K562 (cell line): Measurements from ENCODE around the gene LRMDA. TPM values are rescaled to one million over a fixed set of nuclear protein-coding genes. Genes with fewer than 3 reads are reported as not detected.

Experiments used
- ATAC-seq: fragments of 200-7000 bp; cut with Tn5 transposase; 3 replicates; pipeline ENCODE4 v1.9.1; 2020; ENCODE audit warnings: moderate library complexity
- BruUV-seq: library from RNA; stranded (reverse); fragments of 400-500 nt; replicated peaks from 2 replicates; lab custom pipeline; 2021; lab: Mats Ljungman, UMichigan
- CTCF ChIA-PET: fragments of 300-600 bp; formaldehyde crosslinking; extraction: SDS; loops from one replicate; lab custom pipeline; 2021; ENCODE audit warnings: low intra/inter-chr PET ratio; lab: Yijun Ruan, JAX
- POLR2A ChIA-PET: fragments of 300-600, 350-650 bp; sonication (Branson Sonifier 250); formaldehyde crosslinking; extraction: SDS; loops from one replicate; lab custom pipeline; 2021; ENCODE audit warnings: antibody characterized with exemption, inconsistent platforms; lab: Yijun Ruan, JAX
- DNase-seq, 4 experiments: peaks; one replicate each; pipeline versions ENCODE4 v3.0.0 to v3.0.0-alpha.2; 2011 to 2018; ENCODE audit warnings: low spot score in 3 of 4, mixed read lengths in 3 of 4; ENCODE audit errors: extremely low read depth in 1 of 4
- FAIRE-seq: peaks from 2 replicates; lab custom pipeline; 2011; peaks lifted over from hg19 to GRCh38; lab: Jason Lieb, UNC
- H2AFZ ChIP-seq: 2 replicates; pipeline ENCODE4 v1.6.0; 2011; ENCODE audit warnings: low read depth, low read length, control low read depth, inconsistent platforms
- H3K27ac ChIP-seq: fragments of 200-600 bp; 3 replicates; pipeline ENCODE4 v1.8.0; 2011; ENCODE audit warnings: low read depth, mild to moderate bottlenecking, control low read depth, inconsistent platforms, low read length, moderate library complexity, mixed read lengths; ENCODE audit errors: extremely low read depth
- H3K27me3 ChIP-seq, 2 experiments: fragments of 300-600 bp in 1 of 2; 2 replicates in 1 of 2; 3 replicates in 1 of 2; pipeline versions ENCODE4 v1.6.0 to v1.8.0; 2011; ENCODE audit warnings: inconsistent platforms in 2 of 2, low read length in 2 of 2, mild to moderate bottlenecking in 1 of 2, mixed read lengths in 1 of 2, moderate library complexity in 1 of 2; ENCODE audit not compliant: control insufficient read depth in 2 of 2, insufficient read depth in 2 of 2
- H3K36me3 ChIP-seq: fragments of 300-600 bp; 3 replicates; pipeline ENCODE4 v1.8.0; 2011; ENCODE audit warnings: mild to moderate bottlenecking, low read length, inconsistent platforms; ENCODE audit not compliant: control insufficient read depth, insufficient read depth
- H3K4me1 ChIP-seq, 2 experiments: fragments of 200-600 bp in 1 of 2; replicated peaks in 1 of 2; 2 replicates in 1 of 2; 3 replicates in 1 of 2; pipeline versions ENCODE4 v1.5.1 to v1.8.0; 2011; ENCODE audit warnings: inconsistent platforms in 2 of 2, low read length in 2 of 2, mild to moderate bottlenecking in 1 of 2, mixed read lengths in 1 of 2, moderate library complexity in 1 of 2; ENCODE audit not compliant: control insufficient read depth in 2 of 2, insufficient read depth in 2 of 2
- H3K4me2 ChIP-seq: 2 replicates; pipeline ENCODE4 v1.6.1; 2011; ENCODE audit warnings: low read length, control low read depth, inconsistent platforms, mixed read lengths; ENCODE audit not compliant: insufficient read depth
- H3K4me3 ChIP-seq: fragments of 200-600 bp; sonication (generic), shearing (Covaris generic); 2 replicates; pipeline ENCODE4 v1.5.1; 2016; ENCODE audit warnings: control low read depth, inconsistent platforms
- H3K79me2 ChIP-seq: fragments of 200-600 bp; 3 replicates; pipeline ENCODE4 v1.8.0; 2011; ENCODE audit warnings: low read length, inconsistent platforms; ENCODE audit not compliant: control insufficient read depth, insufficient read depth
- H3K9ac ChIP-seq, 2 experiments: 2 replicates each; pipeline versions ENCODE4 v1.6.0 to v1.6.1; 2011; ENCODE audit warnings: low read depth in 2 of 2, low read length in 2 of 2, control low read depth in 1 of 2, inconsistent platforms in 1 of 2, mild to moderate bottlenecking in 1 of 2, mixed read lengths in 1 of 2; ENCODE audit not compliant: insufficient read depth in 1 of 2
- H3K9me1 ChIP-seq: one replicate; pipeline ENCODE4 v1.6.0; 2011; ENCODE audit warnings: inconsistent platforms, mild to moderate bottlenecking, low read length, moderate library complexity; ENCODE audit not compliant: control insufficient read depth, insufficient read depth
- H3K9me3 ChIP-seq: replicated peaks from 2 replicates; pipeline ENCODE4 v1.5.1; 2011; ENCODE audit warnings: low read depth, low read length, inconsistent platforms; ENCODE audit not compliant: control insufficient read depth, insufficient read depth
- H4K20me1 ChIP-seq: replicated peaks from 2 replicates; pipeline ENCODE4 v1.6.1; 2011; ENCODE audit warnings: low read length, inconsistent platforms, mixed read lengths; ENCODE audit not compliant: control insufficient read depth, insufficient read depth
- CTCFL ChIP-seq: IDR thresholded peaks from 2 replicates; pipeline ENCODE4 v1.6.1; 2011; ENCODE audit warnings: borderline replicate concordance, low read depth, mild to moderate bottlenecking, moderate library complexity, low read length; ENCODE audit not compliant: insufficient read depth, poor library complexity, severe bottlenecking
- RB1 ChIP-seq: fragments of 450-650 bp; IDR thresholded peaks from 2 replicates; pipeline ENCODE4 v1.6.1; 2017; ENCODE audit warnings: low read depth, mild to moderate bottlenecking
- WGBS: fragments of 100-300 bp; shearing (Covaris generic); methylation state at CpG from one replicate; pipeline ENCODE4 v1.1.6; 2016; ENCODE audit warnings: low coverage, mixed read lengths; ENCODE audit not compliant: insufficient coverage; ENCODE audit errors: missing lambda C conversion rate; 5-methylcytosine and 5-hydroxymethylcytosine counted together
- in situ Hi-C: fragments of 300-500 bp; cut with MboI; formaldehyde crosslinking; loops from 4 replicates; pipeline ENCODE4 v1.15.0; 2018; ENCODE audit warnings: inconsistent platforms, mixed read lengths
- intact Hi-C: fragments of 100-400 bp; cut with micrococcal nuclease; formaldehyde crosslinking; loops from 2 replicates; pipeline ENCODE4 v1.14.2; 2022
- polyA plus RNA-seq, 8 experiments: library from polyadenylated mRNA; depleted of rRNA in 4 of 8; stranded (reverse) in 5 of 8; unstranded in 3 of 8; fragments of >200 nt; fragmentation: Nextera tagmentation in 2 of 8; fragmentation: Illumina TruSeq in 1 of 8; extraction: Ambion mirVana in 2 of 8; extraction: Trizol in 1 of 8; gene quantifications; 2 replicates each; pipeline versions ENCODE4 v1.2.1 to v1.2.3, GENCODE V29; 2011 to 2014; ENCODE audit warnings: inconsistent platforms in 1 of 8, missing spikeins in 1 of 8
- total RNA-seq, 7 experiments: library from RNA; depleted of rRNA in 6 of 7; stranded (reverse); fragments of >200 nt in 6 of 7; fragmentation: Illumina TruSeq in 2 of 7; extraction: Trizol in 2 of 7; gene quantifications; 2 replicates each; pipeline versions ENCODE4 v1.2.1 to v1.2.3, GENCODE V29; 2011 to 2021; ENCODE audit warnings: low replicate concordance in 1 of 7

Gene LRMDA
- total and polyA plus RNA-seq, 9 of the 15 experiments (the other 6 are each of a cell fraction or from before 2014, with no cell fraction given) = 0.25 TPM; not detected in 8

GRCh38 chr10:75505840-75506506 is 74.5 kb downstream of the LRMDA start:
- Histone ChIP-seq H3K27ac (no peak overlapping the region), H3K9ac (no peak overlapping the region)
- intact Hi-C loops = no loop called here
- no peak for ATAC-seq
- WGBS = 0% methylated on average over 3 of the region's 3 CpGs
- no peak for TF ChIP-seq CTCFL
- TF ChIP-seq RB1 = no peak
- TF ChIP-seq, all 486 proteins: peak for 0
- no TSS peak for BruUV-seq
- CTCF ChIA-PET = no interaction called here
- no peak overlapping the region for H3K4me3 ChIP-seq
- H2AFZ ChIP-seq = no peak overlapping the region
- H3K9me3 ChIP-seq = no peaks in the 10 kb centered on the region
- no peaks in the 10 kb centered on the region for H3K4me1 ChIP-seq
- no peaks in the 10 kb centered on the region; the same call in 1 of the 2 replicates for H4K20me1 ChIP-seq
- FAIRE-seq (no peak), DNase-seq (no peak)
- in situ Hi-C loops = no loop called here
- H3K9me1 ChIP-seq = no peaks in the 10 kb centered on the region
- H3K36me3 ChIP-seq = no peaks in the 10 kb centered on the region
- no peaks in the 10 kb centered on the region for H3K79me2 ChIP-seq
- no peaks in the 10 kb centered on the region for H3K27me3 ChIP-seq
- no peak overlapping the region for H3K4me2 ChIP-seq
- POLR2A ChIA-PET = interaction anchor here (0.9 to 1.0 kb wide), 2 partner anchors 15 to 18 kb away, joined by 3 to 4 read pairs; no protein-coding TSS in a partner anchor
